GM12891 (cell line): ENCODE measurements around the gene PCGF3.
A peak's percentile ranks its signal among the peaks of the same experiment; 100 is the strongest.
"Not testable (repeated sequence)": the region's sequence is repeated elsewhere in the genome, so short reads cannot be mapped to it uniquely, and the experiment has no call there.

ENCODE experiments used
- DNase-seq: peaks from one replicate; pipeline ENCODE4 v3.0.0; 2011; ENCODE audit warnings: low spot score; ENCODE audit not compliant: insufficient read length
- FAIRE-seq: peaks from 2 replicates; lab custom pipeline; 2011; peaks lifted over from hg19 to GRCh38; lab: Jason Lieb, UNC
- PAX5 ChIP-seq: IDR thresholded peaks from 2 replicates; pipeline ENCODE4 v1.6.1; 2011; ENCODE audit warnings: low read length, moderate library complexity, mild to moderate bottlenecking; ENCODE audit not compliant: insufficient read depth, severe bottlenecking
- POLR2A ChIP-seq: IDR thresholded peaks from 2 replicates; pipeline ENCODE4 v1.6.1; 2011; ENCODE audit warnings: low read depth, low read length, control low read depth
- POLR2AphosphoS5 ChIP-seq: IDR thresholded peaks from 2 replicates; pipeline ENCODE4 v1.6.1; 2011; ENCODE audit warnings: low read depth, low read length, control low read depth
- POU2F2 ChIP-seq: IDR thresholded peaks from 2 replicates; pipeline ENCODE4 v1.6.1; 2011; ENCODE audit warnings: low read depth, mild to moderate bottlenecking, control low read depth, low read length, moderate library complexity
- SPI1 ChIP-seq: IDR thresholded peaks from 2 replicates; pipeline ENCODE4 v1.6.1; 2011; ENCODE audit warnings: low read depth, low read length, control low read depth
- TAF1 ChIP-seq: IDR thresholded peaks from 2 replicates; pipeline ENCODE4 v1.6.1; 2011; ENCODE audit warnings: low read depth, low read length, control low read depth

Gene PCGF3

GRCh38 chr4:667545-667925 lies 38.1 kb upstream of the PCGF3 start:
- DNase-seq (no peak), FAIRE-seq (no peak)
- TF ChIP-seq SPI1 (no peak), POU2F2 (no peak), TAF1 (no peak), PAX5 (no peak), POLR2A (no peak)

DNA sequence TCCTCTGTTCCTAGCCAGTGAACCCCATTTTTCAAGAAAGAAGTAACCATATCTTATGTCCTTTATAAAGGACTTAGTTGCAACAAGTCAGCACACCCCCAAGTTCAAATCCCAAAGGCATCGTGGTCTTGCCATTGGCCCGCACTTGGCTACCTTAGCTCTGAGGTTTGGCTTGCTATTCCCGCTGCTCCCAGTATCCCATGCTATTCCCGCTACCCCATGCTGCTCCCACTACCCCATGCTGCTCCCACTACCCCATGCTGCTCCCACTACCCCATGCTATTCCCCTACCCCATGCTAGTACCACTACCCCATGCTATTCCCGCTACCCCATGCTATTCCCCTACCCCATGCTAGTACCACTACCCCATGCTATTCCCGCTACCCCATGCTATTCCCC lies 37.4 kb upstream of the PCGF3 start:
- not testable (repeated sequence) for FAIRE-seq, DNase-seq

DNA sequence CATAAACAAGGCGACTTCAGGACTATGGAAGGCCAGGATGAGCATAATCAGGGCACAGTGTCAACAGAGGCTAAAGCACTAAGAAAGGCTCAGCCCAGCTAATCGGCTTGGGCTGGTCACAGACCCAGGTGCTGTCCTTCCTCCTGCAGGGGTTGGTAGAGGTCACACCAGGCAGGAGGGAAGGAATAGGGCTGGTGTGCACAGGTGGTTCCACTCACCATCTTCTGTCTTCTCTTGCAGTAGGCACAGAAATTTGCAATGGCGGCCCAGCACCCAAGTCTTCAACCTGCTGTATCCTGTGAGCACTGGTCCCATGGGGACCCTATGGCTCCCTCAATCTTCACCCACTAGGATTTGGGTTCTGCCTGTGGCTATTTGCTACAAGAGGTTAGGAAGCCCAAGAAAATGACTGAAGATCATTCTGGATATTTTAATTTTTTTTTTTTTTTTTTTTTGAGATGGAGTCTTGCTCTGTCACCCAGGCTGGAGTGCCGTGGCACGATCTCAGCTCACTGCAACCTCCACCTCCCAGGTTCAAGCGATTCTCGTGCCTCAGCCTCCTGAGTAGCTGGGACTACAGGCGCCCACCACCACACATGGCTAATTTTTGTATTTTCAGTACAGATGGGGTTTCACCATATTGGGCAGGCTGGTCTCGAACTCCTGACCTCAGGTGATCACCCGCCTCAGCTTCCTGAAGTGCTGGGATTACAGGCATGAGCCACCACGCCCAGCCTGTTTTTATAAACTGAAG lies 35.6 kb upstream of the PCGF3 start:
- not testable (repeated sequence) for FAIRE-seq, DNase-seq

DNA sequence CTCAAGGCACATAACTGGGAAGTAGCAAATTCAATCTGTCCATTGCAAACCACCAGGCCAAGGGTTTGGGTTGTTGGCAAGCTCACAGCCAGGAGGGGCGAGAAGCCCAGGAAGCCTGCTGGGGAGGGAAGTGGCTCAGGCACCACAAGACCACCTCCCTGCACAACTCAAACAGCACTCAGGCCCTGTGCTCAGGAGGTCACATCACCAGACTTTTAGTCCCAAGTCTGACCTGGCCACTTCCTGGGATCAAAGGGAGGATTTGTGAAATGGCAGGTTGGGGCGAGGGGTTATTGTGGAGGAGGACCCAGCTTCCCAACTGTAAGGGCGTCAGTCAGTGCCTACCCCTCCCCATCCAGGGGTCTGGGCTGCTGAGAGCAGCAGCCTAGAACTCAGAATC lies 33.9 kb upstream of the PCGF3 start:
- DNase-seq (no peak), FAIRE-seq (no peak)
- TF ChIP-seq POU2F2 (no peak), TAF1 (no peak), PAX5 (no peak), SPI1 (no peak), POLR2A (no peak), POLR2AphosphoS5 (no peak)

DNA sequence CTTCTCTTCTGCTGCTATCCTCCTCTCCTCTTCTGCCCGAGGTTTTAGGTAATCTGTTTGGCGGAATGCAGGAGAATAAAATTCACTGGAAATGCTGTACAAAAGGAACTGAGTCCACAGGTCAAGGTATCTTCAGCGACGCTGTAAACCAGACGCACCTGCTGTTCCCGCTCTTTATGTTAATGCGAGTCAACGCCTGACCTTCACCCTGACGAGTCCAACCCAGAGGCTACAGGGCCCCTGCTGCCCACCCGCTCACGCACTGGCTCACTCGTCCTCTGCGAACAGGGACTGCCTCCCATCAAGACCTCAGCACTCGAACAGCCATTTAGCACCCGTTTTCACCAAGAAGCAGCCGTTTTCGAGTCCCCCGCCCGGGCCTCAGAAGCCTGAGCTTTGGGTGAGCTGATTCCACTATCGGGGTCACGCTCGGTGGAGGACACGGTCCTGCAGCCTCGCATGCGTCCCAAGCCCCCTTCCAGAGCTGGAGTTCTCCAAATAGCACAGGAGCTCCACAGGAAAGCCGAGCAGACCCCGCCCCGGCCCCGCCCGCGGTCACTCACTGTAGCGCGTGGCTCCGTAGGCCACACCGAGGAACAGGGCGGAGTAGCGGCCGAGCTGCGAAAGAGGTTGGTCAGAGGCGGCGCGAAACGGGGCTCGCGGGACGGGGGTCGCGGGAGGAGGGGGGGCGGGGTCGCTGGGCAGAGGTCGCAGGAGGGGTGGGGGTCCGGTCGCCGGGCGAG lies 32.1 kb upstream of the PCGF3 start:
- TF ChIP-seq POU2F2 = no peak
- no peak for TF ChIP-seq POLR2A
- TF ChIP-seq TAF1 = no peak
- TF ChIP-seq POLR2AphosphoS5 = no peak
- TF ChIP-seq PAX5 = no peak
- FAIRE-seq (peak; percentile 43), DNase-seq (no peak)

GRCh38 chr4:674172-675035 lies 31.2 kb upstream of the PCGF3 start, which contains the start of the genes ATP5ME and MYL5:
Gene ATP5ME, minus strand, starts transcription at chr4:674276. Its CDS starts 29 bp downstream, at chr4:674247.
Gene MYL5, plus strand, starts transcription at chr4:674542. Its CDS starts 3,485 bp downstream, at chr4:678027.
- FAIRE-seq (peak; percentile 100), DNase-seq (peak; percentile 100)
- TF ChIP-seq TAF1 (peak; percentile 88), POLR2A (peak; percentile 91), PAX5 (no peak), POLR2AphosphoS5 (peak; percentile 87), POU2F2 (peak; percentile 22; the same call in 1 of the 2 replicates)

DNA sequence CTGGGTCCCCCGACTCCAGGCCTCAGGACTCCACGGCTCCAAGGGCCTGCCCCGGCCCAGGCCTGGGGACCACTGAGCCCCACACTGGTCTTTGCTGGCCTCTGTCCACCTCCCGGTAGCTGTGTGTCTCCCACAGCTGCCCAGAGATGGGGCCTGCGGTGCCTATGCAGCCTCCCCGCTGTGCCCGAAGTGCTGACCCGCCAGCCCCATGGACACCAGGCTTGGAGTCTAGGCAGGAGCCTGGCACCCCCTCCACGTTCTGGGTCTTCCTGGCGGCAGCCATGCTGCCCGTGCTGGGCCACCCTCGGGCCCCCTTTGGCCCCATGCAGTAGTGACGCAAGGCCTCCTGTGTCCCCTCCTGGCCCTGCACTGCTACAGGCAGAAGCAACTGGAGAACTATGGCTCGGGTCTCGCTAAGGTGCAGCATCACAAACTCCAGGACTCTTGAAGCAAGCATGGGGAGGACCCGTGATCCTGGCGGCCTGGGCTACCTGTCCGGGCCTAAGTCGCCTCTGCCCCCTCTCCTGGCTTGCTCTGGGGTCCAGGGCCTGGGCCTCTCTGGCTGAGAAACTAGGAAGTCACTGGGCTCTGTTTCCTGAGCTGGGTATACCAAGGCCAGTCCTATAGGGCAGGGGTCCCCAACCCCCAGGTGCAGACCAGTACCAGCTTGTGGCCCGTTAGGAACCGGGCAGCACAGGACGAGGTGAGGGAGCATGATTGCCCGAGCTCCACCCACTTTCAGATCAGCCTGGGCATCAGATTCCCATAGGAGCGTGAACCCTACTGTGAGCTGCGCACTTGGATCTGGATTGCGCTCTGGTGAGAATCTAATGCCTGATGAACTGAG lies 30.4 kb upstream of the PCGF3 start:
- FAIRE-seq (no peak), DNase-seq (no peak)
- peak; percentile 12; the same call in 1 of the 2 replicates for TF ChIP-seq POLR2A
- no peak for TF ChIP-seq TAF1

DNA sequence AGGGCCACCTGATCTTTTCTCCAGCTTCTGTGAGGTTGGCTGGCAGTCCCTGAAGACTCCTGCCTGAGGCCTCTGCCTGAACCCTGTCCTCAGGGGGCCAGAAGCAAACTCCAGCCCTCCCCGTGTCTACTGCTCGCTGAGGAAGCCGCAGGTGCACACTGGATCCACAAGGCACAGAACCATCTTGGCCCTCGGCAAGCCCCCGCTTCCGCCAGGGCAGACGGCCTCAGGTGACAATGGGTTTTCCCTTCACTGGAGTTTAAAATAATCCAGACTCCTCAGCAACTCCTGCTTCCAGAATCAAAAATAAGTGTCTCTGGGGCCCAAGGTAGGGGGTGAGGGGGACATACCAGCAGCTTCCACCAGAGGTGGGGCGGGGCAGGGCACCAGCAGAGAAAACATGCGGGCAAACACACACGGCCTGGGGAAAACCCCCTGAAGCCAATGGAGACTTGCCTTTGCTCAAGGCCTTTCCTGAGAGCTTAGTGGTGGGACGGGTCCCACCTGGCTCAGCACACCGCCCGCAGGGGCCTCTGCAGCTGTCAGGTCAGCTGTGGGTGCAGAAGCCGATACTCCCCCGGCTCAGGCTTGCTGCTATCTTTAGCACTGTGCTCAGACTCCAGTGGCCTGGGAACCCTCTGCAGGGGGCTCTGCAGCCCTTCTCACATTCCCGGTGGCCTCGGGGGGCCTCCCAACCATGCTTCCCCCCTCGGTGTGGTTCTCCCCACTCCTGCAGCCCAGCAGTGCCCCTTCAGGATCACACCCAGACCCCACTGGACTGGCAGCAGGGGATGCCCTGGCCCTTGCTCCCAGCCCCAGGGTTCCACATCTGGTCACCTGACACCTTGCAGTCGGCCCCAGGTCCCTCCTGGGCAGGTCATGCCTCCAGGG lies 29.4 kb upstream of the PCGF3 start:
- peak; percentile 84 for FAIRE-seq
- no peak for TF ChIP-seq TAF1
- no peak for TF ChIP-seq POU2F2
- TF ChIP-seq POLR2AphosphoS5 = peak; percentile 68; the same call in 1 of the 2 replicates
- no peak for TF ChIP-seq PAX5
- no peak for TF ChIP-seq POLR2A
- no peak; the same call in 1 of the 2 replicates for TF ChIP-seq SPI1
- peak; percentile 78 for DNase-seq

- TF ChIP-seq POU2F2 (no peak), TAF1 (no peak), PAX5 (no peak), POLR2A (no peak), POLR2AphosphoS5 (no peak), SPI1 (no peak)
- FAIRE-seq (no peak), DNase-seq (no peak)
Measured at GRCh38 chr4:676871-677235, 28.8 kb upstream of the PCGF3 start.
